ENCODE measurements around the gene TRIM40. TPM values are rescaled to one million over a fixed set of nuclear protein-coding genes. Genes with fewer than 3 reads are reported as not detected.
A peak's percentile ranks its signal among the peaks of the same experiment; 100 is the strongest.

TRIM40 gene
- total and polyA plus RNA-seq, 2 of the 13 experiments (the other 11 are each of a cell fraction or from before 2014, with no cell fraction given), result 0.58 TPM; not detected in 1

- no peak for TF ChIP-seq TRIM22 (IDR thresholded peaks at IDR 0.05)
- no peak for TF ChIP-seq ZNF207 (IDR thresholded peaks at IDR 0.05; ENCODE audit: borderline replicate concordance)
- no peak for TF ChIP-seq HHEX (CRISPR knock-in tag; IDR thresholded peaks at IDR 0.05)
- TF ChIP-seq RFX5 (IDR thresholded peaks at IDR 0.05; ENCODE audit: low read depth, low read length), result peak; percentile 57; the same call in 1 of the 2 replicates
- peak; percentile 31; the same call in 1 of the 2 replicates for TF ChIP-seq ARID5B (CRISPR knock-in tag; IDR thresholded peaks at IDR 0.05)
- TF ChIP-seq ZNF598 (CRISPR knock-in tag; IDR thresholded peaks at IDR 0.05; ENCODE audit: borderline replicate concordance), result no peak
- no peak for TF ChIP-seq ZNF333 (CRISPR knock-in tag; IDR thresholded peaks at IDR 0.05; ENCODE audit: borderline replicate concordance)
- TF ChIP-seq PBX2 (CRISPR knock-in tag; IDR thresholded peaks at IDR 0.05), result no peak
- TF ChIP-seq SPEN (CRISPR knock-in tag; IDR thresholded peaks at IDR 0.05; ENCODE audit: low read depth), result no peak
- 0 out of 2 replicates have a peak, but pooled peaks have one; percentile 30 for TF ChIP-seq HNF4A (CRISPR knock-in tag; IDR thresholded peaks at IDR 0.05)
- no peak for TF ChIP-seq REST (IDR thresholded peaks at IDR 0.05; ENCODE audit: borderline replicate concordance in 1 of 2, low read depth in 1 of 2, low read length in 2 of 2)
- no peak for TF ChIP-seq ZNF414 (CRISPR knock-in tag; IDR thresholded peaks at IDR 0.05)
- TF ChIP-seq KDM4B (CRISPR knock-in tag; IDR thresholded peaks at IDR 0.05), result no peak
- no peak for TF ChIP-seq BCLAF1 (IDR thresholded peaks at IDR 0.05)
- no peak for TF ChIP-seq ZNF737 (CRISPR knock-in tag; IDR thresholded peaks at IDR 0.05; ENCODE audit: borderline replicate concordance)
These were observed 14.9 kb downstream of the TRIM40 start (continued) for GRCh38 chr6:30150671-30151395.

All from HepG2 (cell line).